H1 (cell line): ENCODE measurements around the gene NXPH2. TPM values are rescaled to one million over a fixed set of nuclear protein-coding genes. Genes with fewer than 3 reads are reported as not detected.

ENCODE experiments used
- CTCF ChIA-PET: fragments of 300-600 bp; sonication (Branson Sonifier 250); formaldehyde crosslinking; loops from one replicate; lab custom pipeline; 2021; ENCODE audit not compliant: partially characterized antibody; lab: Charles Lee
- POLR2A ChIA-PET: fragments of 300-600 bp; sonication (Branson Sonifier 250); formaldehyde crosslinking; loops from one replicate; lab custom pipeline; 2021; ENCODE audit warnings: inconsistent platforms; ENCODE audit not compliant: partially characterized antibody; lab: Charles Lee
- DNase-seq, 2 experiments: peaks; one replicate each; pipeline versions ENCODE4 v3.0.0 to v3.0.0-alpha.2; 2010 to 2022; ENCODE audit warnings: low spot score in 2 of 2, low read depth in 1 of 2, mixed read lengths in 1 of 2
- FAIRE-seq: peaks from 2 replicates; lab custom pipeline; 2011; peaks lifted over from hg19 to GRCh38; lab: Jason Lieb, UNC
- H2AFZ ChIP-seq: 2 replicates; pipeline ENCODE4 v1.8.1; 2012; ENCODE audit warnings: low read length, inconsistent platforms
- H2AK5ac ChIP-seq: 2 replicates; pipeline ENCODE4 v1.6.1; 2013; ENCODE audit warnings: low read depth, low read length
- H2BK120ac ChIP-seq: replicated peaks from 2 replicates; pipeline ENCODE3; 2013; ENCODE audit warnings: low read depth, low read length, inconsistent platforms
- H2BK12ac ChIP-seq: 2 replicates; pipeline ENCODE4 v1.6.1; 2013; ENCODE audit warnings: low read depth, low read length
- H2BK15ac ChIP-seq: 2 replicates; pipeline ENCODE4 v1.6.1; 2013; ENCODE audit warnings: low read length
- H2BK20ac ChIP-seq: 2 replicates; pipeline ENCODE4 v1.6.1; 2013; ENCODE audit warnings: low read length
- H2BK5ac ChIP-seq: 2 replicates; pipeline ENCODE4 v1.6.1; 2013; ENCODE audit warnings: low read depth, low read length
- H3K14ac ChIP-seq: 2 replicates; pipeline ENCODE4 v1.6.1; 2013; ENCODE audit warnings: inconsistent platforms; ENCODE audit not compliant: insufficient read length
- H3K18ac ChIP-seq: 2 replicates; pipeline ENCODE4 v1.6.1; 2013; ENCODE audit warnings: low read length; ENCODE audit errors: extremely low read depth
- H3K23ac ChIP-seq: 2 replicates; pipeline ENCODE4 v1.6.1; 2013; ENCODE audit warnings: inconsistent platforms; ENCODE audit not compliant: insufficient read length
- H3K23me2 ChIP-seq: 2 replicates; pipeline ENCODE4 v1.6.1; 2013; ENCODE audit warnings: low read depth, low read length
- H3K27ac ChIP-seq: 2 replicates; pipeline ENCODE4 v1.6.1; 2011; ENCODE audit warnings: low read depth, low read length, inconsistent platforms
- H3K27me3 ChIP-seq, 4 experiments: replicated peaks in 1 of 4; 1 replicate in 1 of 4; 2 replicates in 3 of 4; pipeline versions ENCODE4 v1.6.1 to v1.8.1; 2011 to 2013; ENCODE audit warnings: low read length in 3 of 4, mild to moderate bottlenecking in 3 of 4, inconsistent platforms in 2 of 4, mixed read lengths in 2 of 4, moderate library complexity in 1 of 4; ENCODE audit not compliant: control insufficient read depth in 3 of 4, insufficient read depth in 3 of 4; ENCODE audit errors: extremely low read depth in 1 of 4
- H3K36me3 ChIP-seq, 4 experiments: 2 replicates each; pipeline versions ENCODE4 v1.6.1 to v1.8.1; 2011 to 2013; ENCODE audit warnings: mild to moderate bottlenecking in 4 of 4, low read length in 3 of 4, moderate library complexity in 2 of 4, control low read depth in 1 of 4, inconsistent platforms in 1 of 4; ENCODE audit not compliant: insufficient read depth in 4 of 4, control insufficient read depth in 2 of 4
- H3K4ac ChIP-seq: replicated peaks from 2 replicates; pipeline ENCODE3; 2013; ENCODE audit warnings: low read length, low read depth, mixed read lengths, inconsistent platforms; ENCODE audit not compliant: insufficient read length
- H3K4me1 ChIP-seq, 4 experiments: replicated peaks in 1 of 4; 1 replicate in 1 of 4; 2 replicates in 3 of 4; pipeline versions ENCODE4 v1.6.1 to v1.8.1; 2011 to 2013; ENCODE audit warnings: low read length in 3 of 4, inconsistent platforms in 2 of 4, mixed read lengths in 1 of 4; ENCODE audit not compliant: insufficient read depth in 4 of 4, control insufficient read depth in 3 of 4
- H3K4me2 ChIP-seq, 2 experiments: 2 replicates each; pipeline versions ENCODE4 v1.6.1 to v1.8.1; 2011 to 2013; ENCODE audit warnings: low read depth in 2 of 2, low read length in 2 of 2, control low read depth in 1 of 2, inconsistent platforms in 1 of 2, mild to moderate bottlenecking in 1 of 2; ENCODE audit not compliant: insufficient read depth in 1 of 2
- H3K4me3 ChIP-seq, 4 experiments: fragments of 200-600, 300-600 bp in 1 of 4; sonication (generic), shearing (Covaris generic), sonication (Bioruptor Twin) in 1 of 4; 2 replicates each; pipeline versions ENCODE4 v1.5.1 to v1.8.1; 2011 to 2016; ENCODE audit warnings: low read length in 4 of 4, low read depth in 3 of 4, control low read depth in 2 of 4, inconsistent platforms in 2 of 4, mild to moderate bottlenecking in 2 of 4, mixed read lengths in 1 of 4, moderate library complexity in 1 of 4; ENCODE audit not compliant: insufficient read depth in 2 of 4; ENCODE audit errors: extremely low read depth in 1 of 4
- H3K56ac ChIP-seq: replicated peaks from 2 replicates; pipeline ENCODE3; 2013; ENCODE audit warnings: low read depth, mild to moderate bottlenecking, mixed read lengths, low read length, inconsistent platforms; ENCODE audit not compliant: insufficient read length
- H3K79me1 ChIP-seq: 2 replicates; pipeline ENCODE4 v1.6.1; 2013; ENCODE audit warnings: low read depth, low read length, control low read depth
- H3K79me2 ChIP-seq, 2 experiments: 2 replicates each; pipeline versions ENCODE4 v1.6.1 to v1.8.1; 2012 to 2013; ENCODE audit warnings: low read length in 2 of 2, mild to moderate bottlenecking in 2 of 2, inconsistent platforms in 1 of 2; ENCODE audit not compliant: insufficient read depth in 2 of 2, control insufficient read depth in 1 of 2
- H3K9ac ChIP-seq, 4 experiments: replicated peaks in 1 of 4; 1 replicate in 1 of 4; 2 replicates in 3 of 4; pipeline versions ENCODE4 v1.6.1 to v1.8.1; 2011 to 2013; ENCODE audit warnings: low read depth in 3 of 4, low read length in 3 of 4, control low read depth in 2 of 4, mild to moderate bottlenecking in 2 of 4, moderate library complexity in 2 of 4, inconsistent platforms in 1 of 4; ENCODE audit errors: extremely low read depth in 1 of 4
- H3K9me3 ChIP-seq, 2 experiments: 2 replicates each; pipeline versions ENCODE4 v1.6.1 to v1.8.1; 2012 to 2013; ENCODE audit warnings: mild to moderate bottlenecking in 2 of 2, moderate library complexity in 2 of 2, control low read depth in 1 of 2, inconsistent platforms in 1 of 2, low read depth in 1 of 2, low read length in 1 of 2, mixed read lengths in 1 of 2; ENCODE audit not compliant: insufficient read depth in 2 of 2
- H4K20me1 ChIP-seq, 2 experiments: replicated peaks in 1 of 2; 2 replicates each; pipeline versions ENCODE3 to v1.8.1; 2011 to 2013; ENCODE audit warnings: inconsistent platforms in 2 of 2, low read length in 2 of 2, mild to moderate bottlenecking in 1 of 2; ENCODE audit not compliant: insufficient read depth in 2 of 2, control insufficient read depth in 1 of 2
- H4K5ac ChIP-seq: 2 replicates; pipeline ENCODE4 v1.6.1; 2013; ENCODE audit warnings: low read length, low read depth, mixed read lengths, inconsistent platforms; ENCODE audit not compliant: insufficient read length
- H4K8ac ChIP-seq: 2 replicates; pipeline ENCODE4 v1.8.0; 2013; ENCODE audit warnings: mild to moderate bottlenecking, moderate library complexity, low read length, inconsistent platforms; ENCODE audit not compliant: insufficient read depth; ENCODE audit errors: extremely low read depth
- H4K91ac ChIP-seq: replicated peaks from 2 replicates; pipeline ENCODE3; 2013; ENCODE audit warnings: low read length, mixed read lengths, inconsistent platforms; ENCODE audit not compliant: insufficient read length
- HDAC2 ChIP-seq, 2 experiments: fragments of 300-600 bp in 1 of 2; sonication (generic) in 1 of 2; IDR thresholded peaks; 2 replicates each; pipeline ENCODE4 v1.6.1; 2011 to 2012; ENCODE audit warnings: low read depth in 2 of 2, low read length in 2 of 2, mild to moderate bottlenecking in 2 of 2, moderate library complexity in 2 of 2, borderline replicate concordance in 1 of 2, inconsistent platforms in 1 of 2
- SIX5 ChIP-seq: IDR thresholded peaks from 2 replicates; pipeline ENCODE4 v1.6.1; 2011; ENCODE audit warnings: mild to moderate bottlenecking, low read depth, low read length
- WGBS, 2 experiments: shearing (Covaris generic) in 1 of 2; methylation state at CpG; one replicate each; pipeline versions ENCODE4 v1.1.6 to v1.1.7; 2013 to 2015; ENCODE audit warnings: low lambda C conversion rate in 2 of 2, mixed read lengths in 2 of 2, inconsistent platforms in 1 of 2, low coverage in 1 of 2, missing lambda C conversion rate in 1 of 2; ENCODE audit not compliant: insufficient replicate concordance in 2 of 2, insufficient coverage in 1 of 2, insufficient read length in 1 of 2; ENCODE audit errors: extremely low coverage in 1 of 2, missing lambda C conversion rate in 1 of 2; 5-methylcytosine and 5-hydroxymethylcytosine counted together
- polyA plus RNA-seq, 7 experiments: library from polyadenylated mRNA; depleted of rRNA in 3 of 7; stranded (reverse) in 5 of 7; unstranded in 2 of 7; fragments of >200 nt in 5 of 7; fragments of 200-250 nt in 2 of 7; gene quantifications; 1 replicate in 5 of 7; 2 replicates in 1 of 7; 4 replicates in 1 of 7; pipeline versions ENCODE4 v1.2.1 to v1.2.3, GENCODE V29; 2011 to 2013; ENCODE audit warnings: missing spikeins in 2 of 7, mixed read lengths in 2 of 7
- total RNA-seq: library from RNA; stranded (reverse); fragmentation: NEBNext Ultra II Directional; extraction: Animal tissue kit (Norgen Biotek cat#: 25700); gene quantifications from 2 replicates; pipeline ENCODE4 v1.2.1, GENCODE V29; 2021

The NXPH2 gene
- total and polyA plus RNA-seq, 2 of the 8 experiments (the other 6 are each of a cell fraction or from before 2014, with no cell fraction given): 1.9 to 6.9 TPM

GRCh38 chr2:138782383-138782782 lies 2.2 kb upstream of the NXPH2 start:
- H2BK12ac ChIP-seq: no peak overlapping the region
- H3K23ac ChIP-seq: no peak overlapping the region
- TF ChIP-seq SIX5 (no peak), HDAC2 (IDR thresholded peaks at IDR 0.05; ENCODE audit: borderline replicate concordance in 1 of 2, low read depth in 2 of 2, low read length in 2 of 2) (no peak)
- TF ChIP-seq, all 59 proteins: peak for 0
- no peak overlapping the region for H2BK120ac ChIP-seq
- no peak overlapping the region for H2BK5ac ChIP-seq
- FAIRE-seq: no peak
- H3K9me3 ChIP-seq: no peaks in the 10 kb centered on the region
- ChIA-PET POLR2A (no interaction called here), CTCF (interaction anchor here (0.7 to 1.7 kb wide), 5 partner anchors 20 to 57 kb away, joined by 3 to 7 read pairs (median 3); no protein-coding TSS in a partner anchor)
- no peak overlapping the region for H3K4me3 ChIP-seq
- no peak overlapping the region for H3K27ac ChIP-seq
- H3K4me1 ChIP-seq: peaks cover 2 to 17% (median 7%) of the 10 kb centered on the region in 4 experiments; a peak in 5 of 7 replicates
- no peaks in the 10 kb centered on the region for H3K79me1 ChIP-seq
- DNase-seq: no peak
- H4K20me1 ChIP-seq: no peaks in the 10 kb centered on the region
- H3K14ac ChIP-seq: no peak overlapping the region
- H3K4ac ChIP-seq: no peak overlapping the region
- H4K8ac ChIP-seq: no peak overlapping the region
- no peak overlapping the region for H2AFZ ChIP-seq
- H2AK5ac ChIP-seq: no peak overlapping the region
- no peak overlapping the region for H3K4me2 ChIP-seq
- no peak overlapping the region for H3K18ac ChIP-seq
- H4K5ac ChIP-seq: no peak overlapping the region
- H2BK20ac ChIP-seq: no peak overlapping the region; the same call in 1 of the 2 replicates
- H3K79me2 ChIP-seq: peaks cover 0 to 12% of the 10 kb centered on the region in 2 experiments; a peak in 2 of 4 replicates
- WGBS, 2 experiments: 95% methylated on average over 5 of the region's 5 CpGs; no CpG with 5 or more reads in 1 of the 2 experiments
- no peak overlapping the region for H4K91ac ChIP-seq
- H3K9ac ChIP-seq: no peak overlapping the region
- H3K23me2 ChIP-seq: peaks cover 19% of the 10 kb centered on the region; the same call in 1 of the 2 replicates
- no peak overlapping the region for H3K56ac ChIP-seq
- no peak overlapping the region for H2BK15ac ChIP-seq
- H3K27me3 ChIP-seq: peaks cover 5 to 38% (median 26%) of the 10 kb centered on the region in 4 experiments
- H3K36me3 ChIP-seq: no peaks in the 10 kb centered on the region
